Activated naive CD4-positive, alpha-beta T cell treated with anti-CD3 and anti-CD28 coated beads for 36 hours (primary cell): ENCODE data around the gene SRMS. TPM values are rescaled to one million over a fixed set of nuclear protein-coding genes. Genes with fewer than 3 reads are reported as not detected.

Experiments used
- CTCF ChIA-PET: fragments of 350-600 bp; sonication (Branson Sonifier 250); formaldehyde crosslinking; loops from one replicate; lab custom pipeline; 2021; ENCODE audit warnings: antibody characterized with exemption; lab: Charles Lee
- DNase-seq: peaks from one replicate; pipeline ENCODE4 v3.0.0-alpha.2; 2020
- H3K27ac Mint-ChIP-seq: one replicate; pipeline ENCODE4 v1.8.0; 2021; ENCODE audit warnings: mild to moderate bottlenecking, mixed read lengths
- H3K27me3 Mint-ChIP-seq: one replicate; pipeline ENCODE4 v1.8.0; 2021; ENCODE audit warnings: low read depth, mixed read lengths
- H3K36me3 Mint-ChIP-seq: one replicate; pipeline ENCODE4 v1.8.0; 2021; ENCODE audit warnings: low read depth, mixed read lengths
- H3K4me1 Mint-ChIP-seq: one replicate; pipeline ENCODE4 v1.8.0; 2021; ENCODE audit warnings: low read depth, mixed read lengths
- H3K4me3 Mint-ChIP-seq: one replicate; pipeline ENCODE4 v1.8.0; 2021; ENCODE audit warnings: mild to moderate bottlenecking, moderate library complexity, mixed read lengths
- H3K9me3 Mint-ChIP-seq: one replicate; pipeline ENCODE4 v1.8.0; 2021; ENCODE audit warnings: mixed read lengths
- intact Hi-C: fragments of 100-400 bp; cut with micrococcal nuclease; formaldehyde crosslinking; loops from one replicate; pipeline ENCODE4 v1.15.1; 2023
- total RNA-seq, 2 experiments: library from RNA; stranded (reverse); gene quantifications; one replicate each; pipeline ENCODE4 v1.2.3, GENCODE V29; 2021

SRMS gene
- total RNA-seq, 2 experiments from 2014 or later: not detected

GRCh38 chr20:63534831-63535651 is 12.5 kb downstream of the SRMS start:
- CTCF ChIA-PET: interaction anchor here (0.7 kb wide), 1 partner anchor 38 kb away, joined by 3 read pairs; no protein-coding TSS in a partner anchor
- Mint-ChIP-seq H3K27me3 (no peaks in the 10 kb centered on the region), H3K36me3 (no peaks in the 10 kb centered on the region), H3K4me1 (peaks cover 11% of the 10 kb centered on the region), H3K27ac (no peak overlapping the region), H3K9me3 (no peaks in the 10 kb centered on the region), H3K4me3 (no peak overlapping the region)
- DNase-seq: peak; percentile 3
- intact Hi-C loops: loop anchor here (5.0 to 10.0 kb wide), 3 partner anchors 90 to 247 kb away; partner anchors contain the start of gene GMEB2

- CTCF ChIA-PET: no interaction called here
- intact Hi-C loops: loop anchor here (10.0 kb wide), 1 partner anchor 90 kb away; the partner anchor contains the start of gene GMEB2
- Mint-ChIP-seq H3K4me1 (peaks cover 11% of the 10 kb centered on the region), H3K9me3 (no peaks in the 10 kb centered on the region), H3K27ac (no peak overlapping the region), H3K4me3 (no peak overlapping the region), H3K36me3 (no peaks in the 10 kb centered on the region), H3K27me3 (no peaks in the 10 kb centered on the region)
- DNase-seq: no peak
These were observed 13.1 kb downstream of the SRMS start for GRCh38 chr20:63534427-63534830.

GRCh38 chr20:63533871-63534393 is 13.6 kb downstream of the SRMS start:
- no peaks in the 10 kb centered on the region for H3K9me3 Mint-ChIP-seq
- intact Hi-C loops: loop anchor here (10.0 kb wide), 1 partner anchor 91 kb away; the partner anchor contains the start of gene GMEB2
- peaks cover 11% of the 10 kb centered on the region for H3K4me1 Mint-ChIP-seq
- no peaks in the 10 kb centered on the region for H3K36me3 Mint-ChIP-seq
- CTCF ChIA-PET: no interaction called here
- H3K27ac Mint-ChIP-seq: no peak overlapping the region
- peak; percentile 4 for DNase-seq
- no peak overlapping the region for H3K4me3 Mint-ChIP-seq
- H3K27me3 Mint-ChIP-seq: no peaks in the 10 kb centered on the region

GRCh38 chr20:63533388-63533787 is 14.2 kb downstream of the SRMS start:
- no peaks in the 10 kb centered on the region for H3K9me3 Mint-ChIP-seq
- no peak overlapping the region for H3K4me3 Mint-ChIP-seq
- intact Hi-C loops: loop anchor here (10.0 kb wide), 1 partner anchor 91 kb away; the partner anchor contains the start of gene GMEB2
- H3K27me3 Mint-ChIP-seq: no peaks in the 10 kb centered on the region
- H3K27ac Mint-ChIP-seq: no peak overlapping the region
- peaks cover 13% of the 10 kb centered on the region for H3K4me1 Mint-ChIP-seq
- CTCF ChIA-PET: no interaction called here
- DNase-seq: peak; percentile 4
- H3K36me3 Mint-ChIP-seq: no peaks in the 10 kb centered on the region

GRCh38 chr20:63532449-63532971 is 15.0 kb downstream of the SRMS start:
- CTCF ChIA-PET: no interaction called here
- Mint-ChIP-seq H3K36me3 (no peaks in the 10 kb centered on the region), H3K4me1 (peaks cover 9% of the 10 kb centered on the region), H3K9me3 (no peaks in the 10 kb centered on the region), H3K4me3 (no peak overlapping the region), H3K27me3 (no peaks in the 10 kb centered on the region), H3K27ac (no peak overlapping the region)
- peak; percentile 2 for DNase-seq
- intact Hi-C loops: loop anchor here (10.0 kb wide), 1 partner anchor 92 kb away; the partner anchor contains the start of gene GMEB2

- H3K36me3 Mint-ChIP-seq: no peaks in the 10 kb centered on the region
- intact Hi-C loops: loop anchor here (10.0 kb wide), 1 partner anchor 93 kb away; the partner anchor contains the start of gene GMEB2
- H3K4me1 Mint-ChIP-seq: peaks cover 7% of the 10 kb centered on the region
- CTCF ChIA-PET: no interaction called here
- no peak overlapping the region for H3K27ac Mint-ChIP-seq
- DNase-seq: peak; percentile 3
- no peaks in the 10 kb centered on the region for H3K27me3 Mint-ChIP-seq
- H3K4me3 Mint-ChIP-seq: no peak overlapping the region
- H3K9me3 Mint-ChIP-seq: no peaks in the 10 kb centered on the region
These were observed 15.7 kb downstream of the SRMS start for GRCh38 chr20:63531686-63532448.

- Mint-ChIP-seq H3K4me1 (peaks cover 4% of the 10 kb centered on the region), H3K4me3 (no peak overlapping the region), H3K27ac (no peak overlapping the region), H3K27me3 (no peaks in the 10 kb centered on the region), H3K36me3 (no peaks in the 10 kb centered on the region), H3K9me3 (no peaks in the 10 kb centered on the region)
- DNase-seq: no peak
- CTCF ChIA-PET: no interaction called here
- intact Hi-C loops: loop anchor here (10.0 kb wide), 1 partner anchor 94 kb away; the partner anchor contains the start of gene GMEB2
These were observed 16.8 kb downstream of the SRMS start for GRCh38 chr20:63530788-63531160.

GRCh38 chr20:63529861-63530787 is 17.4 kb downstream of the SRMS start:
- Mint-ChIP-seq H3K4me1 (peaks cover 4% of the 10 kb centered on the region), H3K27ac (no peak overlapping the region), H3K27me3 (no peaks in the 10 kb centered on the region), H3K36me3 (no peaks in the 10 kb centered on the region), H3K4me3 (no peak overlapping the region), H3K9me3 (no peaks in the 10 kb centered on the region)
- CTCF ChIA-PET: interaction anchor here (1.0 kb wide), 1 partner anchor 8 kb away, joined by 4 read pairs; no protein-coding TSS in a partner anchor
- no peak for DNase-seq
- intact Hi-C loops: loop anchor here (10.0 kb wide), 1 partner anchor 95 kb away; the partner anchor contains the start of gene GMEB2

GRCh38 chr20:63529180-63529860 is 18.2 kb downstream of the SRMS start:
- CTCF ChIA-PET: interaction anchor here (0.9 to 1.0 kb wide), 2 partner anchors 9 kb away, joined by 4 read pairs; no protein-coding TSS in a partner anchor
- peaks cover 2% of the 10 kb centered on the region for H3K36me3 Mint-ChIP-seq
- no peaks in the 10 kb centered on the region for H3K27me3 Mint-ChIP-seq
- H3K4me3 Mint-ChIP-seq: no peak overlapping the region
- intact Hi-C loops: no loop called here
- no peak for DNase-seq
- H3K27ac Mint-ChIP-seq: no peak overlapping the region
- H3K9me3 Mint-ChIP-seq: no peaks in the 10 kb centered on the region
- peaks cover 4% of the 10 kb centered on the region for H3K4me1 Mint-ChIP-seq

GRCh38 chr20:63527184-63527583 is 20.4 kb downstream of the SRMS start:
- DNase-seq: no peak
- H3K4me1 Mint-ChIP-seq: peaks cover 9% of the 10 kb centered on the region
- H3K36me3 Mint-ChIP-seq: peaks cover 21% of the 10 kb centered on the region
- peaks cover 7% of the 10 kb centered on the region for H3K9me3 Mint-ChIP-seq
- no peak overlapping the region for H3K27ac Mint-ChIP-seq
- intact Hi-C loops: no loop called here
- H3K27me3 Mint-ChIP-seq: no peaks in the 10 kb centered on the region
- CTCF ChIA-PET: interaction anchor here (1.0 to 1.2 kb wide), 2 partner anchors 10 to 31 kb away, joined by 3 to 4 read pairs; partner anchors contain the start of gene PTK6
- no peak overlapping the region for H3K4me3 Mint-ChIP-seq

- H3K27ac Mint-ChIP-seq: no peak overlapping the region
- peaks cover 24% of the 10 kb centered on the region for H3K36me3 Mint-ChIP-seq
- H3K27me3 Mint-ChIP-seq: no peaks in the 10 kb centered on the region
- CTCF ChIA-PET: no interaction called here
- intact Hi-C loops: no loop called here
- no peak for DNase-seq
- no peak overlapping the region for H3K4me3 Mint-ChIP-seq
- H3K4me1 Mint-ChIP-seq: peaks cover 9% of the 10 kb centered on the region
- H3K9me3 Mint-ChIP-seq: peaks cover 7% of the 10 kb centered on the region
These were observed 21.6 kb downstream of the SRMS start for GRCh38 chr20:63525971-63526370.
